Lower lobe of right lung (tissue), 2 donors: ENCODE data around the gene ALCAM. TPM values are rescaled to one million over a fixed set of nuclear protein-coding genes. Genes with fewer than 3 reads are reported as not detected.

Experiments used
- ATAC-seq, 2 donors: fragments of 200-7000 bp; cut with Tn5 transposase; one replicate each; pipeline ENCODE4 v1.9.1; 2020 to 2022; ENCODE audit warnings: mild to moderate bottlenecking in 2 of 2, moderate library complexity in 2 of 2
- DNase-seq: peaks from one replicate; pipeline ENCODE4 v3.0.0-alpha.2; 2020
- H3K27ac ChIP-seq: fragments of 200-600 bp; one replicate; pipeline ENCODE4 v1.8.0; 2022
- H3K27me3 ChIP-seq: fragments of 200-600 bp; one replicate; pipeline ENCODE4 v1.8.0; 2022; ENCODE audit warnings: low read depth
- H3K36me3 ChIP-seq: fragments of 200-600 bp; one replicate; pipeline ENCODE4 v1.8.0; 2022; ENCODE audit warnings: mild to moderate bottlenecking
- H3K4me1 ChIP-seq: fragments of 200-600 bp; one replicate; pipeline ENCODE4 v1.8.0; 2022
- H3K4me3 ChIP-seq: fragments of 200-600 bp; one replicate; pipeline ENCODE4 v1.8.0; 2022; ENCODE audit warnings: mild to moderate bottlenecking
- H3K9me3 ChIP-seq: fragments of 200-600 bp; one replicate; pipeline ENCODE4 v1.8.0; 2022
- intact Hi-C: fragments of 100-400 bp; cut with DNase I; formaldehyde crosslinking; loops from one replicate; pipeline ENCODE4 v1.11.0; 2022
- total RNA-seq: library from RNA; stranded (reverse); fragmentation: NEBNext Ultra II Directional; extraction: Animal tissue kit (Norgen Biotek cat#: 25700); gene quantifications from one replicate; pipeline ENCODE4 v1.2.1, GENCODE V29; 2021
- TF ChIP-seq, protein P1 (sequence below): fragments of 200-600 bp; IDR thresholded peaks from one replicate; pipeline ENCODE4 v1.8.0; 2022; ENCODE audit warnings: antibody characterized with exemption, mild to moderate bottlenecking
- donor health status: DM: no; HTN: yes; CAD: no; lungs with severe emphysema.

ALCAM gene
- total RNA-seq, 1 donor from 2014 or later: 174 TPM

DNA sequence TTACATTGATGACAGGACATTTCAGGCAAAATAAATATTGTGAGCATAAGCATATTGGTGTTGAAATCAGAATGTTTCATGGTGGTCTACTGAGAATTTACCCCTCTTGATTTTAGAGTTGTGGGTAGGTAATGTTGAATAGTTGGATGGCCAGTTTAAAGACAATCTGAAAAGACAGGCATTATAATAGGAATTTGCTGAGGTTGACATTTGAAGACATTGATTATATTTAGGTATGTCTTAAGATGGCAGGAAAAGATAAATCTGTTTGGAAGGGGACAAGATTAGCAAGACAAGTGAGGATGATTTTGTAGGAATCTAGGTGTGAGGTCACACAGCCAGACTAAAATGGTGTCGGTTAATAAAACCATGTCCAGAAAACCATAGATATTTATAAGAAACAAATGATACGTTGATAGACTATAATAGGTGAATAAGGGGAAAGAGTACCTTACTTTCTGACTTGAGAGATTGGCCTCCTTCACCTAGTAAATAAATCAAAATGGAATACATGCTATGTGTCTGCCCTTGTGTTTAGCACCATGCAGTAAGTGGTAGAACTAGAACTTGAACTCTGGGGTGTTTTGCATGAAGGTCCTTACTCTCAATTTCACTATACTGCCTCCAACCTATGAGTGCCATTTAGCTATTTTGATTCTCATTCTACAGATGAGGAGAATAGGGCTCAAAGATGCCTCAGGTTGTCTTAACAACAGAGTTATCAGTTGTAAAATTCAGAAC, 57.9 kb downstream of the ALCAM start:
- ATAC-seq (no peak), DNase-seq (no peak)
- TF ChIP-seq, protein P1, sequence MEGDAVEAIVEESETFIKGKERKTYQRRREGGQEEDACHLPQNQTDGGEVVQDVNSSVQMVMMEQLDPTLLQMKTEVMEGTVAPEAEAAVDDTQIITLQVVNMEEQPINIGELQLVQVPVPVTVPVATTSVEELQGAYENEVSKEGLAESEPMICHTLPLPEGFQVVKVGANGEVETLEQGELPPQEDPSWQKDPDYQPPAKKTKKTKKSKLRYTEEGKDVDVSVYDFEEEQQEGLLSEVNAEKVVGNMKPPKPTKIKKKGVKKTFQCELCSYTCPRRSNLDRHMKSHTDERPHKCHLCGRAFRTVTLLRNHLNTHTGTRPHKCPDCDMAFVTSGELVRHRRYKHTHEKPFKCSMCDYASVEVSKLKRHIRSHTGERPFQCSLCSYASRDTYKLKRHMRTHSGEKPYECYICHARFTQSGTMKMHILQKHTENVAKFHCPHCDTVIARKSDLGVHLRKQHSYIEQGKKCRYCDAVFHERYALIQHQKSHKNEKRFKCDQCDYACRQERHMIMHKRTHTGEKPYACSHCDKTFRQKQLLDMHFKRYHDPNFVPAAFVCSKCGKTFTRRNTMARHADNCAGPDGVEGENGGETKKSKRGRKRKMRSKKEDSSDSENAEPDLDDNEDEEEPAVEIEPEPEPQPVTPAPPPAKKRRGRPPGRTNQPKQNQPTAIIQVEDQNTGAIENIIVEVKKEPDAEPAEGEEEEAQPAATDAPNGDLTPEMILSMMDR: no peak
- Histone ChIP-seq H3K27me3 (no peaks in the 10 kb centered on the region), H3K27ac (no peak overlapping the region), H3K9me3 (no peaks in the 10 kb centered on the region), H3K4me1 (no peaks in the 10 kb centered on the region), H3K4me3 (no peak overlapping the region), H3K36me3 (no peaks in the 10 kb centered on the region)
- intact Hi-C loops: no loop called here

GRCh38 chr3:105425153-105425502, 58.4 kb downstream of the ALCAM start:
- ATAC-seq (peak in 1 of 2 donors; percentile 25), DNase-seq (no peak)
- Histone ChIP-seq H3K27me3 (no peaks in the 10 kb centered on the region), H3K4me3 (no peak overlapping the region), H3K9me3 (no peaks in the 10 kb centered on the region), H3K4me1 (no peaks in the 10 kb centered on the region), H3K36me3 (no peaks in the 10 kb centered on the region), H3K27ac (no peak overlapping the region)
- intact Hi-C loops: no loop called here
- TF ChIP-seq, protein P1: no peak

DNA sequence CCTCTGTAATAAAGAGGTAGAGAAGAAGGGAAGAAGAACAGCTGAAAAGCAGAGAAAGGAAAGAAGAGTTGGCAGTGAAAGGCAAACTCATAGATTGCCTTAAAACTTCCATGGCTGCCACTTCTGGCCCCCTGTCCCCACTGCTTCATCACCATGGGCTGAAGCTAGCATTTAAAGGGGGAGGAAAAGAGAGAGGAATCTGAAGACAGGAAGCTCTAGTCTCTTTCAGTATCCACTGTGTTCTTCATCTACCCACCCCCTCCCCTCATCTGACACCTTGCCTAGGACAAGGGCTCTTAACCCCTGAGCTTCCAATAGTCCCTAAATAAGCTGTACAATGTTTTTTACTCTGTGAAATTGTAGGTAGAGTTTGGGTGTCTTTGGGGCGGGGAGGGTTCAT, 60.6 kb downstream of the ALCAM start:
- no peak overlapping the region for H3K27ac ChIP-seq
- H3K4me1 ChIP-seq: no peaks in the 10 kb centered on the region
- intact Hi-C loops: no loop called here
- no peaks in the 10 kb centered on the region for H3K27me3 ChIP-seq
- ATAC-seq (no peak), DNase-seq (no peak)
- H3K9me3 ChIP-seq: no peaks in the 10 kb centered on the region
- H3K36me3 ChIP-seq: no peaks in the 10 kb centered on the region
- TF ChIP-seq, protein P1: no peak
- no peak overlapping the region for H3K4me3 ChIP-seq

DNA sequence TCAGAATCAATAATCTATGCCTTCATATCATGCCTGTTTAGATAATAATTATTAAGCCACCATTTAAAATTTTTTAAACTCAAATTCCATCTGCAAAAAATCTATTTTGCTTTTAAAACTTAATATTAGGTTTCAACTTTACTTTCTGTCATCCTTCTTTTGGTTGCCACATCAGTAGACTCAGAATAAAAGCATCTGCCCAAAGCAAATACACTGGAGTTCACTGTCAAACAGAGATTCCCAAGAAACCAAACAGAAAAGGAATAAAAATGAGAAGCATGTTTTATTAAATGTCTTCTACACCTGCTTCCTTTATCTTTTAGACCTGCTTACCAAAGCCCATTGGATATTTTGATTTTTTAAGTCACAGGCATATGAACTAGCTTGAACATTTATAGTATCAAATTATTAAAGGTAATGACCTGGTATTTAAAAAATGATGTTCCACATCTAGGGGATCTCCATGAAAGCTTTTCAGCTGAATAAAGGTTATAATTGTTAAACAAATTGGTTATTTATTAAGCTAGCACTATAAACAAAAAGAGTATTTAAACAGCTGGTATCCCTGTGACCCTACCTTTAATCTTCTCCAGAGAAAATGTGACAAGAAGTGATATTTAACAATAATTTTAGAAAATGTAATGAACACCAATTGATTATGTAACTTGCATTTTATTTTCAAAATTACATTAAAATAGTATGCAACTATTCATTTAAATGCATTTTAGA, 62.5 kb downstream of the ALCAM start:
- Histone ChIP-seq H3K4me3 (no peak overlapping the region), H3K9me3 (no peaks in the 10 kb centered on the region), H3K4me1 (no peaks in the 10 kb centered on the region), H3K27ac (no peak overlapping the region), H3K27me3 (no peaks in the 10 kb centered on the region), H3K36me3 (no peaks in the 10 kb centered on the region)
- TF ChIP-seq, protein P1: no peak
- intact Hi-C loops: no loop called here
- DNase-seq: no peak
- no peak for ATAC-seq

DNA sequence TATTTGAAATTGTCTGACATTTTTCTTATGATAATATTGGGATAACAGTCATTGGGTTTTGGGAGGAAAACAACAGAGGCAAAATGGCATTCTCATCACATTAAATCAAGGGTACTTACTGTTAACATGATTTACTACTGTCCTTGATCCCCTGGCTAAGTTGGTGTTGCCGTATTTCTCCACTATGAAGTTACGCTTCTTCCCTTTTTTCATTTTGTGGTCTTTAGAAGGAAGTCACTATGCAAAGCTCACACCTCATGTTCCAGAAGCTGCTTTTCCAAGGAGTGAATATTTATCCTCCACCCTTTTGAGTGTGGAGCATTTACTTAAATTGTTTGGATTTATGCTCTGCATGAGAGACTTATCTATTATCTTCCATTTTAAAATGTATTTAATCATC, 63.7 kb downstream of the ALCAM start:
- Histone ChIP-seq H3K9me3 (no peaks in the 10 kb centered on the region), H3K27me3 (no peaks in the 10 kb centered on the region), H3K4me1 (no peaks in the 10 kb centered on the region), H3K36me3 (no peaks in the 10 kb centered on the region), H3K27ac (no peak overlapping the region), H3K4me3 (no peak overlapping the region)
- intact Hi-C loops: no loop called here
- ATAC-seq (peak in 1 of 2 donors; percentile 26), DNase-seq (no peak)
- TF ChIP-seq, protein P1: no peak
